NCI-H2171 treated with DMSO at 0.1 percent for 48 hours (cell line): ENCODE measurements around the gene FRS2.

Experiments used
- DNase-seq: peaks from one replicate; lab custom pipeline; 2025; lab: John Stamatoyannopoulos, UW

The FRS2 gene

GRCh38 chr12:69527506-69528272, 57.5 kb downstream of the FRS2 start:
- DNase-seq, result no peak

DNA sequence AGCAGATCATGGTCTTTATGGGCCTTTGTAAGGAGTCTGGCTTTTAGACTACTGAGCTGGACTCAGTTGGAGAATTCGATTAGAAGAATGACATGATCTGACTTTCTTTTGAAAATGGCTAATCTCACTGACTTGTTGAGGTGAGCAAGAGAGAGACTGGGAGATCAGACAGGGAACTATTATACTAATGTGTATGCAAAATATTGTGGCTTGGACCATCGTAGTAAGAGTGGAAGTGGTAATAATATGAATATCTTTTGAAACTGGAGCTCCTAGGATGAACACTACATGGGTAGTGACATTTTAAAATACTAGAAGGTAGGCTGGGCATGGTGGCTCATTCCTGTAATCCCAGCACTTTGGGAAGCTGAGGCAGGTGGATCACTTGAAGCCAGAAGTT, 58.8 kb downstream of the FRS2 start:
- no peak for DNase-seq

- DNase-seq, result no peak
These were observed 63.7 kb downstream of the FRS2 start for GRCh38 chr12:69533844-69534243.

GRCh38 chr12:69534389-69534822, 64.2 kb downstream of the FRS2 start:
- peak; percentile 38 for DNase-seq

GRCh38 chr12:69540987-69541386, 70.8 kb downstream of the FRS2 start:
- no peak for DNase-seq

- no peak for DNase-seq
These were observed 73.9 kb downstream of the FRS2 start for GRCh38 chr12:69544087-69544486.

- no peak for DNase-seq
These were observed 74.9 kb downstream of the FRS2 start for GRCh38 chr12:69545081-69545480.

DNA sequence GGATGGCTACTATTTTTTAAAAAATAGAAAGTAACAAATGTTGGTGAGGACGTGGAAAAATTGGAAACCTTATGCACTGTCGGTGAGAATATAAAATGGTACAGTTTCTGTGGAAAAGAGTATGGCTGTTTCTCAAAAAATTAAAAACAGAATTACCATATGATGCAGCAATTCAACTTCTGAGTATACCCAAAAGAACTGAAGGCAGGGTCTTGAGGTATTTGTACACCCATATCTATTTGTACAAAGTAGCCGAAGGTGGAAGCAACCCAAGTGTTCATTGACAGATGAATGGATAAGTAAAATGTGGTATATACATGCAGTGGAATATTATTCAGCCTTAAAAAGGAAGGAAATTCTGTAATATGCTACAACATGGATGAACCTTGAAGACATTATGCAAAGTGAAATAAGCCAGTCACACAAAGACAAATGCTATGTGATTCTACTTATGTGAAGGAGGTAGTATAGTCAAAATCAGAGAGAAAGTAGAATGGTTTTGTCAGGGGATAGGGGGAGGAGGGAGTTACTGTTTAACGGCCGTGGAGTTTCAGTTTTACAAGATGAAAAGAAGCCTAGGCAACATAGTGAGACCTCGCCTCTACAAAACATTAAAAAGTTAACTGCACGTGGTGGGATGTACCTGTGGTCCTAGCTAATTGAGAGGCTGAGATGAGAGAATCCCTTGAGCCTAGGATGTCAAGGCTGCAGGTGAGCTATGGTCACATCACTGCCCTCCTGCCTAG, 76.7 kb downstream of the FRS2 start:
- no peak for DNase-seq

- DNase-seq, result no peak
These were observed 78.5 kb downstream of the FRS2 start for GRCh38 chr12:69548687-69549086.

DNA sequence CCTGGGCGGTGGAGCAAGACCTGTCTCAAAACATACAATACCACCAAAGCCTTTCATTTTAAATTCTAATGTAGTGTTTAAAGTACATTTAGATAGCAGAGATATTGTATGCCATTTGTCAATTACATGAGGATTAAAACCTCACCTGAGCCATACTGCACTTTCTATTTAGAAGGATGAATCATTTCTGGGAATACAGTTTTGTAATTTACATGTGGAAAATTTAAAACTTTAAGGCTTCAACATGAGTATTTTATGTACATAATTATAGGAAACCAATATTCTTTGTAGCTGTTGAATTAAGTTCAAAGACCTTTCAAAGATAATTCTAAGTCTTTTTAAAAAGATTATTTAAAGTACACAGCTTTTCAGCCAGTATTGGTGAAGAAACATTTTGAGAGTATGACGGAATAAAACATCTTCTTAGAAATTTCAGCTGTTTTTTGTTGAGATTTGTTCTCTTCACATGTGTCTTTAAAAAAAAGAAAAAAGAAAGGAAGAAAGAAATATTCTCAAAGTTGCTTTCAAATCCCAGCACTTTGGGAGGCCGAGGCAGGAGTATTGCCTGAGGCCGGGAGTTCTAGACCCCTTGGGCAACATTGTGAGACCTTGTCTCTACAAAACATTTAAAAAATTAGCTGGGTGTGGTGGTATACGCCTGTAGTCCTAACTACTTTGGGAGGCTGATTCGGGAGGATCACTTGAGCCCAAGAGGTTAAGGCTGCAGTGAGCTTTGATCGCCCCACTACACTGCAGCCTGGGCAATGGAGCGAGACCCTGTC, 80.6 kb downstream of the FRS2 start:
- no peak for DNase-seq

GRCh38 chr12:69553628-69554248, 83.5 kb downstream of the FRS2 start:
- peak; percentile 50 for DNase-seq

DNA sequence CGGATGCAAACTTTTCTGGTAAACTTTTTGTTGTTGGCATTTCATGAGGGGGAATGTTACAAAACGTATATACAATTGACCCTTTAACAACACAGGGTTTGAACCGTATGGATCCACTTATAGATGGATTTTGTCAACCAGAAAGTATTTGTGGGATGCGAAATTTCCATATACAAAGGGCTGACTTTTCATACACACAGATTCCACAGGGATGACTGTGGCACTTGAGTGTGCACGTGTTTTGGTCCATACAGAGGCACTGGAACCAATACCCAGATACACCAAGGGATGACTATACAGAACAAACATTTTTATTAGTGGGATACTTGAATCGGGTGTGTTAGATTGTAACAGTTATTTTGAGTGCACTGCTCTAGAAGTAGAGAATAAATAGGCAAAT, 85.3 kb downstream of the FRS2 start:
- no peak for DNase-seq

- DNase-seq, result no peak
These were observed 86.2 kb downstream of the FRS2 start for GRCh38 chr12:69556383-69556782.

DNA sequence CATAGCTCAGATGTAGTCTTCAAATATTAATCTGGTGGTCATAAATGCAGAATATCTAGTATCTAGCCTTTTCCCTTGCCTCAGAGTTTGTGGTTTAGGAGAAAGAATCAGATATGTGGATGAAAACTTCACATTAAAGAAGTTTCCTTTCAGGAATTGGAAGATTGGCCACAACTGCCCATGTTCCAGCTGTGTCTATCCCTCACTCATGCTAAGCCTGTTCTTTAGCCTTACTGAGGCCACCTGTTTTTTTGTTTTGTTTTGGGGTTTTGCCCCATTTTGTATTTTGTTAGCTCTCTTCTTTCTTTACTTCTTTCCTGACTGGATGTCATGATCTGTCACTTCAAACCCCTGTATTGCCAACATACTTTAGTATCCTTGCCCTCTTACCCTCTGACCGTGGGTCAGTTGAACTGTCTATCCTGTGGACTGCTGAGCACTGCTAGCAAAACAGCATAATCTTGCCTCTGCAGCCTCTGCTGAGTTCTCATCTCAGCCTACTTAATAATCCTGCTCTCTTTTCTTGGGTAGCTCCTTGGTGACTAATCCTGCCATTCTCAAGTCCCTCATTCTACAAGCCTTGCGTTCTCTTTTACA, 93.1 kb downstream of the FRS2 start:
- DNase-seq, result no peak

GRCh38 chr12:69566603-69567002, 96.4 kb downstream of the FRS2 start:
- no peak for DNase-seq

DNA sequence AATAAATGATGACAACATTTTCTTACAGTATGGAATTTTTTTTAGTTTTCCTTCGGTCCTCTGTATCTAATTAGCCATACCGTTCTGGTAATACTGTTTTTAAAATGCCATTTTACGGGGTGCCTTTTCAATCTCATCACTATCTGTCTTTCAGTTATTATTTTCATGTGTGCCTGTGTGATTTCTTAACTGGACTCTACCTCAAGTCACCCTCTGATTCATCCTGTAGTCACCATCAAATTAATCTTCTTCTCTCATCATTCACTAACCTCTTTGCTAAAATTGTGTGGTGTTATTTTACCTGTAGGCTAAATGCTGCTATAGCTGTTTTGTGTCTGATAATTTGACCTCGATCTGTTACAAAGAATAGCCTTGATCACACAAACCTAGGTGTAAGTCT, 99.0 kb downstream of the FRS2 start:
- DNase-seq, result no peak

DNA sequence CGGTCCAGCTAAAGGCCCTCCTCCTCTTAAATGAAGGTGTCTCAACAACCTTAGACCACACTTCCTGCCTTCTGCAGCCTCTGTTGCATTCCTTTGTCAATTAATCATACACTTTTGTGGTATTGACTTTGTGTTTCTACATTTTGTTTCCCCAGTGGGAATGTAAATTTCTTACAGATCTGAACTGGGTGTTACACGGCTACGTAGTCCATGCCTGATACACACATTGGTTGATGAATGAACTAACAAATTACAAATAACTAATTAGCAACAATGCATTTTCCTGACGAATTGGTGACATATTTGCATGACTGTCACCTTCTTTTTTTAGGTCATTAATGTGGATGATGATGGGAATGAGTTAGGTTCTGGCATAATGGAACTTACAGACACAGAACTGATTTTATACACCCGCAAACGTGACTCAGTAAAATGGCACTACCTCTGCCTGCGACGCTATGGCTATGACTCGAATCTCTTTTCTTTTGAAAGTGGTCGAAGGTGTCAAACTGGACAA, 99.9 kb downstream of the FRS2 start:
- DNase-seq, result no peak

DNA sequence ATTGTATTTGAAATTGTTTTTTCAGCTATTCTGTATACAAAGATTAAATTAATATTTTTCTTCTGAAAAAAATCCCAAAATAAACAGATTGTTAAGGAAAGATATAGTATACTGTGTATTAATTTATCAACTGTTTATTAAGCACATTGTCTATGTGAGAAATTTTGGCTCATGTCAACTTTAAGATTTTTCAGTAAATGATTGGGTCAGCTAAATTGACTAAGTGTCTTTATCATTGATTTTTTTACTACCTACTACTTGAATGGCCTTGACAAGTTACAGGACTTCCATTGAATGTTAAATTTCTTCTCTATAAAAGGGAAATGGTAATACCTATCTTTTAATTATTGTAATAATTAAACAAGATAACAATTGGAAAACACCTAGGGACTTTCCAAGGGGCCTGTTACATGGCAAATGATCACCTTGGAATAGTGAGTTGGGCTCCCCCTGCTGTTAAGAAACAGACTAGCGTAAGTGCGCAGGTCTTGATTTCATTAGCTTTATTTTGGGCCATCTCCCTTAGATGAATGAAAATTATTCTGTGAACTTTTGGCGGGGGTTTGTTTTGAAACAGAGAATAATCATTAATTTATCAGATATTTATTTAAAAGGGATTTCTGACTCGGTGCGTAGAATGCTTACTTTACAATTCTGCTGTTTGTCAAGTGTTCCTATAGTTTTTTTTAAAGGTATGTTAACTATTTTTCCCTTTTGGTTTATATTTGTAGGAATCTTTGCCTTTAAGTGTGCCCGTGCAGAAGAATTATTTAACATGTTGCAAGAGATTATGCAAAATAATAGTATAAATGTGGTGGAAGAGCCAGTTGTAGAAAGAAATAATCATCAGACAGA, 100.6 kb downstream of the FRS2 start:
- peak; percentile 60 for DNase-seq

DNA sequence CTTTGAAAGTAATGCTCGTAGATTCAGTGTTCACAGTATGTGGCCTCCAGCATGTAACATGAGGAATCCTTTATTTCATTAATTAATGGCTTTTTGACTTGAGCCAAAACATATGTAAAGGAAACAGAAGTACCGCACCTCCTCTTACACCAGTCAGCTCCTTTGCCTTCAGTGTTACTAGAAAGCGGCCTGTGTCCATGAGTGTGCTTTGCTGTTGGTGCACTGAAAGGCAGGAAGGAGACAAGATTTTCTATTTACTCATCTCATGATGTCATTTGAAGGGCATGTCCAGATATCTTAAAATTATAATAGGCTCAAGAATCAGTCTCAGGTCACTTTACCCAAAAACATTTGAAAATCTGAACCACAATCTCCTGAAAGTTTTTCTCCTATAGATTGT, 105.2 kb downstream of the FRS2 start:
- DNase-seq, result no peak

DNA sequence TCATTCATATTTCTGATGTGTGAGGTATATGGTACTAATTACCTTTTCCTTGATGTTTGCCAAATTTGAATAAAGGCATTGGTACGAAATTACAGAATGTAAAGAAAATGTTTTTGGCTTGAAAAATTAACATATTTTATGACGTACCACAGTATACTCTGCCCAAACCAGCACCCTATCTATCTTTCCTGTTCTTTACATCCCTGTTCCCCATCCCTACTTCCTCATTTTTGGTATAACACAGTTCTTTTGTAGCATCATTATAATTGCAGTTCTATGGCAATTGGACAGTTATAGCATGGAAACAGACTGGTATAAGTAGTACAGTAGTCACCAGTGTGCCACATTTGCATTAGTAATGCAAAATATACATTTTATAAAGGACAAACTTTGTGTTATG, 108.1 kb downstream of the FRS2 start:
- DNase-seq, result no peak

DNA sequence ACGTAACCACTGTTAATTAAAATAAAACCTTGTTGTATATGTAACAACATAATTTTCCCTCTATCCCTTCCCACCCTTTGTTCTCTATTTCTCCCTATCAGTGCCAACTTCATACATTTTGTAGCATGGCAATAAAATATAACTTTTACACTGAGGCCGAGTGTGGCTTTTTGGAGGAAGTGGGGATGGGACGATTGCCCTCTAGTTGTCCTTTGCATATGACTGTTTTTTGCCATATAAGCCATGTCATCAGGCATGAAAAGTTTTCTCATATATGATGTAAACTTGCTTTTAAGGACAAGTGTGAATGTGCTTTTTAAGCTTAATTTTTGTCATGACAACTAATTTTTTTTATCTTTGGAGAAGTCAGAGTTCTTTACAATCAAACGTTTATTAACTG, 108.8 kb downstream of the FRS2 start:
- DNase-seq, result no peak
